Kidney epithelial cell (primary cell): Measurements from ENCODE around the gene KCNJ5. TPM values are rescaled to one million over a fixed set of nuclear protein-coding genes. Genes with fewer than 3 reads are reported as not detected.

Experiments
- DNase-seq: peaks from one replicate; pipeline ENCODE4 v3.0.0-alpha.2; 2010; ENCODE audit warnings: low read depth
- H3K27me3 ChIP-seq: 2 replicates; pipeline ENCODE4 v1.6.0; 2011; ENCODE audit warnings: low read length; ENCODE audit not compliant: control insufficient read depth, insufficient read depth
- H3K36me3 ChIP-seq: 2 replicates; pipeline ENCODE4 v1.5.1; 2011; ENCODE audit warnings: low read length; ENCODE audit not compliant: control insufficient read depth, insufficient read depth
- H3K4me3 ChIP-seq: 2 replicates; pipeline ENCODE4 v1.5.1; 2011; ENCODE audit warnings: low read depth, mild to moderate bottlenecking, control low read depth, low read length
- total RNA-seq: library from RNA; depleted of rRNA; stranded (reverse); fragments of >200 nt; gene quantifications from 2 replicates; pipeline ENCODE4 v1.2.3, GENCODE V29; 2015
- TF ChIP-seq, protein P1 (sequence below): IDR thresholded peaks from 2 replicates; pipeline ENCODE4 v1.5.1; 2011; ENCODE audit warnings: mild to moderate bottlenecking, moderate library complexity, low read length, control low read depth, inconsistent platforms; ENCODE audit not compliant: insufficient read depth, poor library complexity, severe bottlenecking

KCNJ5 gene
- total RNA-seq, 1 donor from 2014 or later: 3.4 TPM

DNA sequence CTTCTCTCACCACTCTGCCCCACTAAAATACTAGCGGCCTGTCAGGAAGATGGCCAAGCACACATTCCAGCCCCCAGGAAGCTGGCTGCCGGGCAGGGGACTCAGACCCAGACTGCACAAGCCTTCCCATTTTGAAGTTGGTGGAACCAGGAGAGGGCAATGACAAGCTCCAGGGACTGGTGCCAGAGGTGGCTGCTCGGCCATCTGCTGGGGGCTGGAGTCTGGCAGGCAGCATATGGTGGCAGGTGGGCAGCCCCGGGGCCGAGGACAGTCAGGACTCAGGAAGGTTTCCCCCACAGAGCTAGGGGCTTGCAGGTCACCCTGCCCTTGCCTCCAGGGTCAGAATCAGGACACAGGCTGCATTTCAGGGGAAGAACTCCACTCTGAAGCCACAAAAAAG lies 22.6 kb downstream of the KCNJ5 start:
- H3K36me3 ChIP-seq: no peaks in the 10 kb centered on the region
- H3K4me3 ChIP-seq: no peak overlapping the region
- TF ChIP-seq, protein P1, sequence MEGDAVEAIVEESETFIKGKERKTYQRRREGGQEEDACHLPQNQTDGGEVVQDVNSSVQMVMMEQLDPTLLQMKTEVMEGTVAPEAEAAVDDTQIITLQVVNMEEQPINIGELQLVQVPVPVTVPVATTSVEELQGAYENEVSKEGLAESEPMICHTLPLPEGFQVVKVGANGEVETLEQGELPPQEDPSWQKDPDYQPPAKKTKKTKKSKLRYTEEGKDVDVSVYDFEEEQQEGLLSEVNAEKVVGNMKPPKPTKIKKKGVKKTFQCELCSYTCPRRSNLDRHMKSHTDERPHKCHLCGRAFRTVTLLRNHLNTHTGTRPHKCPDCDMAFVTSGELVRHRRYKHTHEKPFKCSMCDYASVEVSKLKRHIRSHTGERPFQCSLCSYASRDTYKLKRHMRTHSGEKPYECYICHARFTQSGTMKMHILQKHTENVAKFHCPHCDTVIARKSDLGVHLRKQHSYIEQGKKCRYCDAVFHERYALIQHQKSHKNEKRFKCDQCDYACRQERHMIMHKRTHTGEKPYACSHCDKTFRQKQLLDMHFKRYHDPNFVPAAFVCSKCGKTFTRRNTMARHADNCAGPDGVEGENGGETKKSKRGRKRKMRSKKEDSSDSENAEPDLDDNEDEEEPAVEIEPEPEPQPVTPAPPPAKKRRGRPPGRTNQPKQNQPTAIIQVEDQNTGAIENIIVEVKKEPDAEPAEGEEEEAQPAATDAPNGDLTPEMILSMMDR: no peak
- H3K27me3 ChIP-seq: peaks cover 7% of the 10 kb centered on the region
- DNase-seq: no peak

DNA sequence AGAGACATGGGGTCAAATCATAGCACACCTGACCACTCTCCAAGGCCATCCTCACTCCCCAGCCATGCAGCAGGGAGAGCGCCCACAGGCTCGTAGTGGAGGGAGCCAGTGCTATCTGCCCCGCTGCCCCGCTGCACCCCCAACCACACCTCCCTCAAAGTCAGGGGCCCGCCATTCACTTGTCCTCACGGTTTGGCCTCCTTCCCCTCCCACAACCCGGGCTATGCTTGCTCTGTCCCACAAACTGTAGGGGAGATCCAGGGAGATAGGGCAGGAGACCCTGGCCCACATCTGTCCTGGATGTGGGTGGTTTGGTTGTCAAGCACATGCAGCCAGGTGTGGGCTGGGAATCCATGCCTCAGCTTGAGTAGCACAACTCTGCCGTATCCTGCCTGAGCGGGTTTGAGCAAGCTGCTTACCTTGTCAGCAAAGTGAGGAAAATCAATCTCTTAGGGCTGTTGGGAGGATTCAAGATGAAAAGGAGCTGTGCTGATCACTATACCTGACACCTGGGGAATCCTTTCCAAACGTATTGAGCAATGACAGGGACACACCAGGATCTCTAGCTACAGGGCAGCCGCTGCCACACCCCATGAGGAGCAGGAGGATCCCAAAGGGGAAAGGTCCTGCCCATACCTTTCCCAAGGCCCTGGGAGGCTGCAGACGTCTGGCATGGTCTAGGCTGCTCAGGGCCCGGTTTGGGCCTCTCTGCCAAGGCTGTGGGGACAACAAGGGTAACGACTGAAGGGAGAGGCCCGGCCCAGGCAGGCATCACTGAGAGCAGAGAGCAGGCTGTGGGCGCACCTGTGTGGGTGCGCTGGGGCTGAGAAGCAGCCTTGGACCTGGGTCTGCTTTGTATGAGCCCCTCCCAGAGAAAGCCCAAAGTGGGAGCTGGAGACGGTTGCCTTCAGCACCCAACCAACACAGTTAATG lies 23.3 kb downstream of the KCNJ5 start:
- Histone ChIP-seq H3K36me3 (no peaks in the 10 kb centered on the region), H3K4me3 (no peak overlapping the region), H3K27me3 (peaks cover 7% of the 10 kb centered on the region)
- TF ChIP-seq, protein P1: no peak
- no peak for DNase-seq

DNA sequence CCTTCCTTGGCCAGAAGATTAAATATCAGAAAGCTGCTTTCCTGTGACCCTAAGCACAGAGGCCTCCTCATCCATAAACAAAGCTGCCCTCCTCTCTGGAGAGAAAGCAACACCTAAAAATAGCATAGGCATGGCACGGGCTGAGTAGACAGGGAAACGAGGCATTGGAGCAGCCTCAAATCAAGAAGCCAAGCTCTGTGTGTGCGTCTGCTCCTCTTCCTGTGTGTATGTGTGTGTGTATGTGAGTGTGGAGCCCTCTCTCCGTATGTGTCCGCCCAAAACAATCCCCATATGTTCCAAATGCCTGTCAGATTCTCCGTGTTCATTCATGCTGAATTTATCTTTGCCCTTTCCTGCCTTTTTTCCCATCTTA lies 24.0 kb downstream of the KCNJ5 start:
- TF ChIP-seq, protein P1: no peak
- no peaks in the 10 kb centered on the region for H3K36me3 ChIP-seq
- no peak for DNase-seq
- peaks cover 7% of the 10 kb centered on the region for H3K27me3 ChIP-seq
- H3K4me3 ChIP-seq: no peak overlapping the region

- Histone ChIP-seq H3K4me3 (no peak overlapping the region), H3K36me3 (no peaks in the 10 kb centered on the region), H3K27me3 (peaks cover 7% of the 10 kb centered on the region)
- no peak for DNase-seq
- TF ChIP-seq, protein P1: no peak
These were observed 24.9 kb downstream of the KCNJ5 start for GRCh38 chr11:128916037-128916572.

DNA sequence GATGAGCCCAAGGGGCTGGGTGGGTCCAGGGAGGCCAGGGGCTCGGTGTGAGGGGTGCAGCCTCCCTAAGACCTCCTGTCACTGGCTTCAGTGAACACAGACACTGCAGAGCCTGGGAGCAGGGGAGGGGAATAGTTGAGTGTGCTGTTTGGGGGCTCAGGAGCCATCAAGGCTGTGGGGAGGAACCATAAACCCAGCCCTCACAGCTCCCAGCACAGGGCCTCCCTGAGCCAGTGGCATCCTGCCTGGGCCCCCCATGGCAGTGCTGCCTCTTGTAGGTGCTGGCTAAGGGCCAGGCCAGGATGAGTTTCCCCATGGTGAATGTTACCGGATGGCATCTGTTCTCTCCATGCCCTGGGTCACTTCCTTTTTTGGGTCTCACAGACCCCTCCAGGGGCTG lies 25.5 kb downstream of the KCNJ5 start:
- H3K4me3 ChIP-seq: no peak overlapping the region
- TF ChIP-seq, protein P1: no peak
- no peak for DNase-seq
- peaks cover 7% of the 10 kb centered on the region for H3K27me3 ChIP-seq
- no peaks in the 10 kb centered on the region for H3K36me3 ChIP-seq
